HG02981 (cell line): Measurements from ENCODE around the gene UGT1A4.
"Not testable (repeated sequence)": the region's sequence is repeated elsewhere in the genome, so short reads cannot be mapped to it uniquely, and the experiment has no call there.

Source experiments
- ATAC-seq: cut with Tn5 transposase; IDR thresholded peaks from one replicate; pipeline ENCODE4 v1.9.1; 2021; ENCODE audit warnings: mild to moderate bottlenecking, moderate library complexity; ENCODE audit not compliant: unreplicated experiment

UGT1A4 gene

GRCh38 chr2:233746475-233747282, 28.1 kb downstream of the UGT1A4 start:
- no peak for ATAC-seq

- no peak for ATAC-seq
Observed at GRCh38 chr2:233747283-233747544, 28.7 kb downstream of the UGT1A4 start.

- not testable (repeated sequence) for ATAC-seq
Observed at GRCh38 chr2:233750689-233751088, 32.2 kb downstream of the UGT1A4 start.

GRCh38 chr2:233751212-233752009, 32.9 kb downstream of the UGT1A4 start:
- ATAC-seq: not testable (repeated sequence)

GRCh38 chr2:233754872-233755611, 36.5 kb downstream of the UGT1A4 start:
- ATAC-seq: no peak

GRCh38 chr2:233756429-233757081, 38.0 kb downstream of the UGT1A4 start:
- no peak for ATAC-seq

GRCh38 chr2:233758141-233758540, 39.6 kb downstream of the UGT1A4 start:
- ATAC-seq: no peak

- no peak for ATAC-seq
Observed at GRCh38 chr2:233758849-233759248, 40.3 kb downstream of the UGT1A4 start.

- ATAC-seq: no peak
Observed at GRCh38 chr2:233760043-233760442, 41.5 kb downstream of the UGT1A4 start, which contains the start of gene UGT1A1. Gene UGT1A1 (plus strand): TSS chr2:233760270. CDS start chr2:233760288, 18 bp downstream.

- ATAC-seq: no peak
Observed at GRCh38 chr2:233761040-233761769, 42.7 kb downstream of the UGT1A4 start.

- ATAC-seq: no peak
Observed at GRCh38 chr2:233764264-233764663, 45.7 kb downstream of the UGT1A4 start.

GRCh38 chr2:233764761-233765160, 46.2 kb downstream of the UGT1A4 start:
- no peak for ATAC-seq

GRCh38 chr2:233766416-233766815, 47.9 kb downstream of the UGT1A4 start:
- no peak for ATAC-seq

- no peak for ATAC-seq
Observed at GRCh38 chr2:233768076-233768475, 49.5 kb downstream of the UGT1A4 start.

- ATAC-seq: no peak
Observed at GRCh38 chr2:233769260-233769659, 50.7 kb downstream of the UGT1A4 start.

GRCh38 chr2:233772153-233772552, 53.6 kb downstream of the UGT1A4 start:
- ATAC-seq: no peak

GRCh38 chr2:233772583-233772982, 54.0 kb downstream of the UGT1A4 start:
- ATAC-seq: no peak

- no peak for ATAC-seq
Observed at GRCh38 chr2:233773854-233774253, 55.3 kb downstream of the UGT1A4 start.

GRCh38 chr2:233775414-233775813, 56.9 kb downstream of the UGT1A4 start:
- no peak for ATAC-seq

- ATAC-seq: no peak
Observed at GRCh38 chr2:233778030-233778429, 59.5 kb downstream of the UGT1A4 start, which contains the start of gene MROH2A. Gene MROH2A (plus strand): TSS chr2:233778330. CDS start chr2:233779359, 1,029 bp downstream.
